Tibial nerve (tissue), 4 donors: Measurements from ENCODE around the gene MTFR1L. TPM values are rescaled to one million over a fixed set of nuclear protein-coding genes. Genes with fewer than 3 reads are reported as not detected.
A peak's percentile ranks its signal among the peaks of the same experiment; 100 is the strongest.

Experiments
- DNase-seq, 2 donors: peaks; one replicate each; pipeline ENCODE4 v3.0.0-alpha.2; 2019; ENCODE audit warnings: low spot score in 2 of 2
- H3K27ac ChIP-seq, 4 donors: fragments of 200-600 bp; sonication (generic) in 3 of 4; one replicate each; pipeline ENCODE4 v1.5.1; 2017 to 2019; ENCODE audit warnings: mild to moderate bottlenecking in 1 of 4
- H3K27me3 ChIP-seq, 2 donors: fragments of 200-600 bp; sonication (generic) in 1 of 2; one replicate each; pipeline versions ENCODE4 v1.5.1 to v1.6.0; 2017 to 2019
- H3K36me3 ChIP-seq, 3 donors: fragments of 200-600 bp; sonication (generic); one replicate each; pipeline ENCODE4 v1.5.1; 2018 to 2019
- H3K4me1 ChIP-seq, 4 donors: fragments of 200-600 bp; sonication (generic) in 3 of 4; one replicate each; pipeline ENCODE4 v1.5.1; 2017 to 2019
- H3K4me3 ChIP-seq, 4 donors: fragments of 200-600 bp; sonication (generic) in 3 of 4; one replicate each; pipeline ENCODE4 v1.5.1; 2017 to 2019; ENCODE audit warnings: mild to moderate bottlenecking in 1 of 4, moderate library complexity in 1 of 4
- H3K9me3 ChIP-seq, 4 donors: fragments of 200-600 bp; sonication (generic) in 3 of 4; one replicate each; pipeline ENCODE4 v1.5.1; 2017 to 2019
- CTCF ChIP-seq, 5 experiments: fragments of 200-600 bp in 3 of 5; fragments of 450-650 bp in 2 of 5; sonication (generic) in 3 of 5; IDR thresholded peaks; one replicate each; pipeline ENCODE4 v1.5.1; 2016 to 2019; ENCODE audit warnings: antibody characterized with exemption in 5 of 5, mild to moderate bottlenecking in 3 of 5, moderate library complexity in 2 of 5
- EP300 ChIP-seq, 2 donors: sonication (generic); formaldehyde crosslinking; IDR thresholded peaks; one replicate each; pipeline ENCODE4 v1.6.1; 2017; ENCODE audit warnings: antibody characterized with exemption in 2 of 2, mild to moderate bottlenecking in 1 of 2
- POLR2A ChIP-seq, 2 donors: fragments of 450-650 bp; IDR thresholded peaks; one replicate each; pipeline ENCODE4 v1.6.1; 2017; ENCODE audit warnings: antibody characterized with exemption in 2 of 2, mild to moderate bottlenecking in 2 of 2, moderate library complexity in 2 of 2
- WGBS, 2 donors: methylation state at CpG; one replicate each; pipeline ENCODE4 v1.1.5; 2018; 5-methylcytosine and 5-hydroxymethylcytosine counted together
- total RNA-seq, 4 donors: library from RNA; depleted of rRNA; stranded (reverse); fragments of >200 nt; gene quantifications; one replicate each; pipeline ENCODE4 v1.1.0, GENCODE V29; 2016

Gene MTFR1L
- total RNA-seq, 4 donors from 2014 or later, result 65.7 to 99.4 (median 77.2) TPM

DNA sequence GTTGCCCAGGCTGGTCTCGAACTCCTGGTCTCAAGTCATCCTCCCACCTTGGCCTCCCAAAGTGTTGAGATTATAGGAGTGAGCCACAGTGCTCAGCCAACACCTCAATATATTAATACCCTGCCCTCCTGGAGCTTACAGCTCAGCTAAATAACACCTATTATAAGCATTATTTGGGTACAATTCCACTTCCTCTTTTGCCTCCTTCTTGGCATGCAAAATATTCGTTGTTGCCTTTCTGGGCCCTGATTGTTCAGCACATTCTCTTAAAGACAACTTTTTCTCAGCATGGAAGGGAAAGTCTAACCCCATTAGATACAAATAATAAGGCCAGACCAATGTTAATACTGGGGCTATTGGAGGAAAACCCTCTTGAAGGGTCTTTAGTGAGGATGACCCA is 53.0 kb downstream of the MTFR1L start:
- no peak for TF ChIP-seq EP300 (IDR thresholded peaks at IDR 0.05)
- Histone ChIP-seq H3K4me3 (no peak overlapping the region), H3K27me3 (no peaks in the 10 kb centered on the region), H3K27ac (peak overlapping the region in 3 of 4 donors; percentile 1 to 38 (median 30)), H3K36me3 (peaks cover 0 to 29% (median 0%) of the 10 kb centered on the region in 3 donors), H3K4me1 (peaks cover 0 to 53% (median 26%) of the 10 kb centered on the region in 4 donors), H3K9me3 (no peaks in the 10 kb centered on the region)
- 54 to 55% methylated on average over 2 of the region's 2 CpGs for WGBS, 2 donors
- no peak for DNase-seq

- TF ChIP-seq EP300 (IDR thresholded peaks at IDR 0.05), result no peak
- TF ChIP-seq CTCF (IDR thresholded peaks at IDR 0.05), result no peak
- no peak for TF ChIP-seq POLR2A (IDR thresholded peaks at IDR 0.05)
- Histone ChIP-seq H3K36me3 (peaks cover 0 to 25% (median 0%) of the 10 kb centered on the region in 3 donors), H3K4me1 (peaks cover 0 to 53% (median 26%) of the 10 kb centered on the region in 4 donors), H3K9me3 (no peaks in the 10 kb centered on the region), H3K4me3 (no peak overlapping the region), H3K27me3 (no peaks in the 10 kb centered on the region), H3K27ac (peak overlapping the region in 3 of 4 donors; percentile 1 to 38 (median 30))
- no peak for DNase-seq
- WGBS, 2 donors, result 63 to 76% methylated on average over 3 of the region's 3 CpGs
Measured at GRCh38 chr1:25873120-25873519, 53.4 kb downstream of the MTFR1L start.

GRCh38 chr1:25874209-25874608 is 54.5 kb downstream of the MTFR1L start:
- peaks cover 0 to 53% (median 26%) of the 10 kb centered on the region in 4 donors for H3K4me1 ChIP-seq
- H3K27ac ChIP-seq, result peak overlapping the region; percentile 66 to 95 (median 88)
- no peaks in the 10 kb centered on the region for H3K27me3 ChIP-seq
- no peaks in the 10 kb centered on the region for H3K9me3 ChIP-seq
- 97 to 98% methylated on average over 3 of the region's 3 CpGs for WGBS, 2 donors
- TF ChIP-seq EP300 (IDR thresholded peaks at IDR 0.05), result no peak
- TF ChIP-seq CTCF (IDR thresholded peaks at IDR 0.05), result no peak
- TF ChIP-seq POLR2A (IDR thresholded peaks at IDR 0.05), result no peak
- H3K4me3 ChIP-seq, result peak overlapping the region; percentile 62 to 93 (median 86)
- no peak for DNase-seq
- H3K36me3 ChIP-seq, result peaks cover 0 to 15% (median 0%) of the 10 kb centered on the region in 3 donors

GRCh38 chr1:25874635-25875153 is 54.9 kb downstream of the MTFR1L start:
- WGBS, 2 donors, result 11 to 16% methylated on average over 5 to 6 of the region's 8 CpGs
- Histone ChIP-seq H3K4me1 (peaks cover 0 to 53% (median 26%) of the 10 kb centered on the region in 4 donors), H3K36me3 (peaks cover 0 to 10% (median 0%) of the 10 kb centered on the region in 3 donors), H3K27ac (peak overlapping the region; percentile 66 to 95 (median 88)), H3K27me3 (no peaks in the 10 kb centered on the region), H3K4me3 (peak overlapping the region; percentile 62 to 93 (median 86)), H3K9me3 (no peaks in the 10 kb centered on the region)
- TF ChIP-seq POLR2A (IDR thresholded peaks at IDR 0.05), result no peak
- no peak for TF ChIP-seq EP300 (IDR thresholded peaks at IDR 0.05)
- no peak for TF ChIP-seq CTCF (IDR thresholded peaks at IDR 0.05)
- DNase-seq, result no peak

- H3K9me3 ChIP-seq, result no peaks in the 10 kb centered on the region
- peak within 1 kb of the TSS; percentile 62 to 93 (median 86) for H3K4me3 ChIP-seq
- no peaks in the 10 kb centered on the region for H3K27me3 ChIP-seq
- peaks cover 0 to 4% (median 0%) of the 10 kb centered on the region in 3 donors for H3K36me3 ChIP-seq
- peak; percentile 40 to 44 for DNase-seq
- no peak for TF ChIP-seq CTCF (IDR thresholded peaks at IDR 0.05)
- peak in 1 of 2 donors; percentile 69 for TF ChIP-seq EP300 (IDR thresholded peaks at IDR 0.05)
- TF ChIP-seq POLR2A (IDR thresholded peaks at IDR 0.05), result peak; percentile 62 to 69
- WGBS, 2 donors, result 0 to 1% methylated on average over 32 to 71 of the region's 75 CpGs
- peaks cover 0 to 53% (median 26%) of the 10 kb centered on the region in 4 donors for H3K4me1 ChIP-seq
- H3K27ac ChIP-seq, result peak within 1 kb of the TSS; percentile 66 to 95 (median 88)
Measured at GRCh38 chr1:25875154-25875855, 55.6 kb downstream of the MTFR1L start, which contains the start of gene PAQR7. Gene PAQR7 (minus strand): TSS chr1:25875708. CDS start chr1:25863839, 11,869 bp downstream.
